B cell (primary cell): ENCODE data around the gene NUDT7. TPM values are rescaled to one million over a fixed set of nuclear protein-coding genes. Genes with fewer than 3 reads are reported as not detected.

Source experiments
- ATAC-seq: fragments of 200-7000 bp; cut with Tn5 transposase; one replicate; pipeline ENCODE4 v1.10.0; 2021; ENCODE audit warnings: low read depth, mild to moderate bottlenecking, moderate number of reproducible peaks, moderate library complexity
- CTCF ChIA-PET: fragments of 350-600 bp; sonication (Branson Sonifier 250); formaldehyde crosslinking; loops from one replicate; lab custom pipeline; 2021; ENCODE audit warnings: antibody characterized with exemption, inconsistent platforms; lab: Charles Lee
- POLR2A ChIA-PET: fragments of 350-600 bp; sonication (Branson Sonifier 250); formaldehyde crosslinking; loops from one replicate; lab custom pipeline; 2021; ENCODE audit warnings: antibody characterized with exemption; lab: Charles Lee
- DNase-seq: peaks from one replicate; pipeline ENCODE4 v3.0.0; 2013
- H2AFZ ChIP-seq: 2 replicates; pipeline ENCODE4 v1.6.1; 2012; ENCODE audit warnings: mild to moderate bottlenecking, low read depth, low read length; ENCODE audit not compliant: insufficient read depth, poor library complexity, severe bottlenecking
- H3K27ac ChIP-seq, 2 donors: 1 replicate in 1 of 2; 2 replicates in 1 of 2; pipeline ENCODE4 v1.5.1; 2012 to 2013; ENCODE audit warnings: low read length in 2 of 2, mild to moderate bottlenecking in 2 of 2, moderate library complexity in 1 of 2
- H3K27me3 ChIP-seq, 4 experiments: fragments of 200-600 bp in 1 of 4; sonication (generic) in 1 of 4; replicated peaks in 1 of 4; 1 replicate in 2 of 4; 2 replicates in 2 of 4; pipeline versions ENCODE4 v1.6.1 to v1.7.0; 2013 to 2016; ENCODE audit warnings: low read length in 3 of 4, mild to moderate bottlenecking in 2 of 4, mixed read lengths in 1 of 4, moderate library complexity in 1 of 4; ENCODE audit not compliant: insufficient read depth in 4 of 4, control insufficient read depth in 3 of 4; ENCODE audit errors: control extremely low read depth in 1 of 4
- H3K36me3 ChIP-seq, 2 experiments: replicated peaks in 1 of 2; 1 replicate in 1 of 2; 2 replicates in 1 of 2; pipeline versions ENCODE4 v1.6.1 to v1.7.1; 2013; ENCODE audit warnings: low read length in 1 of 2; ENCODE audit not compliant: insufficient read depth in 2 of 2, control insufficient read depth in 1 of 2; ENCODE audit errors: control extremely low read depth in 1 of 2, extremely low read depth in 1 of 2
- H3K4me1 ChIP-seq, 2 donors: fragments of 200-600 bp in 1 of 2; sonication (generic) in 1 of 2; 1 replicate in 1 of 2; 2 replicates in 1 of 2; pipeline versions ENCODE4 v1.5.1 to v1.6.1; 2013 to 2017; ENCODE audit warnings: low read length in 2 of 2; ENCODE audit not compliant: control insufficient read depth in 2 of 2, insufficient read depth in 2 of 2
- H3K4me2 ChIP-seq: replicated peaks from 2 replicates; pipeline ENCODE3; 2012; ENCODE audit warnings: mild to moderate bottlenecking, low read depth, low read length; ENCODE audit not compliant: poor library complexity, severe bottlenecking
- H3K4me3 ChIP-seq, 5 experiments: fragments of 200-600 bp in 1 of 5; sonication (generic) in 1 of 5; 1 replicate in 3 of 5; 2 replicates in 2 of 5; pipeline versions ENCODE4 v1.5.1 to v1.7.0; 2011 to 2016; ENCODE audit warnings: low read length in 4 of 5, mild to moderate bottlenecking in 4 of 5, low read depth in 2 of 5, control low read depth in 1 of 5, moderate library complexity in 1 of 5; ENCODE audit not compliant: insufficient read depth in 1 of 5; ENCODE audit errors: control extremely low read depth in 1 of 5, extremely low read depth in 1 of 5
- H3K79me2 ChIP-seq: fragments of 200-600 bp; sonication (generic); one replicate; pipeline ENCODE4 v1.6.0; 2016; ENCODE audit warnings: low read length; ENCODE audit not compliant: control insufficient read depth, insufficient read depth
- H3K9ac ChIP-seq: fragments of 200-600 bp; sonication (generic); 2 replicates; pipeline ENCODE4 v1.6.1; 2017; ENCODE audit warnings: mild to moderate bottlenecking, low read length, moderate library complexity
- H3K9me3 ChIP-seq, 3 donors: one replicate each; pipeline versions ENCODE4 v1.6.1 to v1.7.1; 2013; ENCODE audit warnings: low read length in 2 of 3; ENCODE audit not compliant: control insufficient read depth in 2 of 3, insufficient read depth in 1 of 3; ENCODE audit errors: control extremely low read depth in 1 of 3
- H4K20me1 ChIP-seq: 2 replicates; pipeline ENCODE4 v1.6.0; 2012; ENCODE audit warnings: mild to moderate bottlenecking, low read length; ENCODE audit not compliant: insufficient read depth, control insufficient read depth, poor library complexity, severe bottlenecking
- H3K27ac Mint-ChIP-seq: one replicate; pipeline ENCODE4 v1.8.0; 2021; ENCODE audit warnings: mixed read lengths
- H3K27me3 Mint-ChIP-seq: one replicate; pipeline ENCODE4 v1.8.0; 2021; ENCODE audit warnings: mixed read lengths
- H3K4me1 Mint-ChIP-seq: one replicate; pipeline ENCODE4 v1.8.0; 2021; ENCODE audit warnings: mixed read lengths
- H3K4me3 Mint-ChIP-seq: one replicate; pipeline ENCODE4 v1.8.0; 2021; ENCODE audit warnings: mixed read lengths
- H3K9me3 Mint-ChIP-seq: one replicate; pipeline ENCODE4 v1.8.0; 2022; ENCODE audit warnings: mixed read lengths; ENCODE audit not compliant: insufficient read depth
- EZH2 ChIP-seq: IDR thresholded peaks from 2 replicates; pipeline ENCODE4 v1.6.1; 2012; ENCODE audit warnings: borderline replicate concordance, low read depth, mild to moderate bottlenecking, moderate library complexity, low read length; ENCODE audit not compliant: insufficient read depth, poor library complexity, severe bottlenecking
- WGBS: methylation state at CpG from one replicate; pipeline ENCODE4 v1.1.5; 2013; ENCODE audit warnings: missing lambda C conversion rate; ENCODE audit not compliant: insufficient coverage; 5-methylcytosine and 5-hydroxymethylcytosine counted together
- intact Hi-C: fragments of 100-400 bp; cut with micrococcal nuclease; formaldehyde crosslinking; loops from one replicate; pipeline ENCODE4 v1.10.0; 2022
- polyA plus RNA-seq: library from polyadenylated mRNA; depleted of rRNA; stranded (reverse); fragments of >200 nt; gene quantifications from 2 replicates; pipeline ENCODE4 v1.2.3, GENCODE V29; 2012
- total RNA-seq, 2 donors: library from RNA; stranded (reverse); fragments of 120-200 nt in 1 of 2; gene quantifications; 1 replicate in 1 of 2; 2 replicates in 1 of 2; pipeline versions ENCODE4 v1.2.3 to v1.2.4, GENCODE V29; 2013 to 2022
- TF ChIP-seq, protein P1 (sequence below): fragments of 200-600 bp; IDR thresholded peaks from one replicate; pipeline ENCODE4 v1.8.0; 2022; ENCODE audit warnings: antibody characterized with exemption, mild to moderate bottlenecking

NUDT7 gene
- total and polyA plus RNA-seq, 2 donors (not counting 1 experiment from before 2014, with no cell fraction given): 4.8 to 8.4 TPM

DNA sequence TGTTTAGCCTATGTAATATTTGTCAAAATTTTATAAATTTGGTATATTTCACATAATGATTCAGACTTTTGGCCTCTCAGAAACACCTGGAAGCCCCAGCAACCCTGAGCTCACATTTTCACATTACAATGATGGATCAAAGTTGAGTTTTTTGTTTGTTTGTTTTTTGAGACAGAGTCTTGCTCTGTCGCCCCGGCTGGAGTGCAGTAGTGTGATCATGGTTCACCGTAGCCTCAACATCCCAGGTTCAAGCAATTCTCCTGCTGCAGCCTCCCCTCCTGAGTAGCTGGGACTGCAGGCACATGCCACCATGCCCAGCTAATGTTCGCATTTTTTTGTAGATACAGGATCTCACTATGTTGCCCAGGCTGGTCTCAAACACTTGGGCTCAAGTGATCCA lies 55.4 kb downstream of the NUDT7 start:
- Histone ChIP-seq H3K36me3 (no peaks in the 10 kb centered on the region), H3K4me1 (no peaks in the 10 kb centered on the region), H2AFZ (no peak overlapping the region), H3K27ac (no peak overlapping the region), H3K79me2 (no peaks in the 10 kb centered on the region), H3K4me3 (no peak overlapping the region), H3K4me2 (no peak overlapping the region), H3K9me3 (peaks cover 0 to 2% (median 0%) of the 10 kb centered on the region in 3 donors), H4K20me1 (no peaks in the 10 kb centered on the region), H3K27me3 (no peaks in the 10 kb centered on the region), H3K9ac (no peak overlapping the region)
- TF ChIP-seq, protein P1, sequence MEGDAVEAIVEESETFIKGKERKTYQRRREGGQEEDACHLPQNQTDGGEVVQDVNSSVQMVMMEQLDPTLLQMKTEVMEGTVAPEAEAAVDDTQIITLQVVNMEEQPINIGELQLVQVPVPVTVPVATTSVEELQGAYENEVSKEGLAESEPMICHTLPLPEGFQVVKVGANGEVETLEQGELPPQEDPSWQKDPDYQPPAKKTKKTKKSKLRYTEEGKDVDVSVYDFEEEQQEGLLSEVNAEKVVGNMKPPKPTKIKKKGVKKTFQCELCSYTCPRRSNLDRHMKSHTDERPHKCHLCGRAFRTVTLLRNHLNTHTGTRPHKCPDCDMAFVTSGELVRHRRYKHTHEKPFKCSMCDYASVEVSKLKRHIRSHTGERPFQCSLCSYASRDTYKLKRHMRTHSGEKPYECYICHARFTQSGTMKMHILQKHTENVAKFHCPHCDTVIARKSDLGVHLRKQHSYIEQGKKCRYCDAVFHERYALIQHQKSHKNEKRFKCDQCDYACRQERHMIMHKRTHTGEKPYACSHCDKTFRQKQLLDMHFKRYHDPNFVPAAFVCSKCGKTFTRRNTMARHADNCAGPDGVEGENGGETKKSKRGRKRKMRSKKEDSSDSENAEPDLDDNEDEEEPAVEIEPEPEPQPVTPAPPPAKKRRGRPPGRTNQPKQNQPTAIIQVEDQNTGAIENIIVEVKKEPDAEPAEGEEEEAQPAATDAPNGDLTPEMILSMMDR: no peak
- TF ChIP-seq EZH2: no peak
- Mint-ChIP-seq H3K4me3 (no peak overlapping the region), H3K4me1 (no peaks in the 10 kb centered on the region), H3K27me3 (peaks cover 9% of the 10 kb centered on the region), H3K27ac (no peak overlapping the region), H3K9me3 (no peaks in the 10 kb centered on the region)
- ATAC-seq (no peak), DNase-seq (no peak)
- ChIA-PET POLR2A (interaction anchor here (0.6 kb wide), 1 partner anchor 42 kb away, joined by 4 read pairs; no protein-coding TSS in a partner anchor), CTCF (no interaction called here)
- intact Hi-C loops: no loop called here
- WGBS: 91% methylated on average over 2 of the region's 4 CpGs

DNA sequence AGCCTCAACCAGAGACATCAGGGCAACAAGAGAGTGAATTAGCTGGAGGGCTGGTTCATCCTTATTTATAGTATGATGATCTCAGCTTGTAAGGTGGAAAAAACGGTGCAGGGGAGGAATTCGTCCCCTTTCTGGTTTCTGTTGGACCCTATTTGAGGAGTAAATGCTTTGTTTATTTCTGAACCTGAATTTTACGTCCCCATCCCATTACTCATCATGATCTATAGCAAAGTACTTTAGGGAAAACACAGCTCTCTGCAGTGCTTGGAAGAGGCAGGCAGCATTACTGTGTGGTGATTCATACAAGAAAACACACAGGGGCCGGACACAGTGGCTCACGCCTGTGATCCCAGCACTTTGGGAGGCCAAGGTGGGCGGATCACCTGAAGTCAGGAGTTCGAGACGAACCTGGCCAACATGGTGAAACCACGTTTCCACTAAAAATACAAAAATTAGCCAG lies 58.1 kb downstream of the NUDT7 start:
- CTCF ChIA-PET: no interaction called here
- Histone ChIP-seq H3K4me3 (no peak overlapping the region), H3K4me1 (no peaks in the 10 kb centered on the region), H3K36me3 (no peaks in the 10 kb centered on the region), H2AFZ (no peak overlapping the region), H3K27ac (no peak overlapping the region), H3K27me3 (peaks cover 0 to 3% (median 0%) of the 10 kb centered on the region in 4 experiments), H3K4me2 (no peak overlapping the region), H4K20me1 (no peaks in the 10 kb centered on the region), H3K9ac (no peak overlapping the region), H3K79me2 (no peaks in the 10 kb centered on the region), H3K9me3 (no peaks in the 10 kb centered on the region)
- Mint-ChIP-seq H3K9me3 (no peaks in the 10 kb centered on the region), H3K27ac (no peak overlapping the region), H3K4me3 (no peak overlapping the region), H3K27me3 (peaks cover 6% of the 10 kb centered on the region), H3K4me1 (no peaks in the 10 kb centered on the region)
- 82% methylated on average over 6 of the region's 9 CpGs for WGBS
- TF ChIP-seq, protein P1: no peak
- TF ChIP-seq EZH2: no peak
- DNase-seq (no peak), ATAC-seq (no peak)
- POLR2A ChIA-PET: no interaction called here
- intact Hi-C loops: no loop called here
